ENCODE measurements around the gene RAD18. TPM values are rescaled to one million over a fixed set of nuclear protein-coding genes. Genes with fewer than 3 reads are reported as not detected.
A peak's percentile ranks its signal among the peaks of the same experiment; 100 is the strongest.

Gene RAD18
- total and polyA plus RNA-seq, 7 donors = 0.51 to 2.5 (median 2.2) TPM

DNA sequence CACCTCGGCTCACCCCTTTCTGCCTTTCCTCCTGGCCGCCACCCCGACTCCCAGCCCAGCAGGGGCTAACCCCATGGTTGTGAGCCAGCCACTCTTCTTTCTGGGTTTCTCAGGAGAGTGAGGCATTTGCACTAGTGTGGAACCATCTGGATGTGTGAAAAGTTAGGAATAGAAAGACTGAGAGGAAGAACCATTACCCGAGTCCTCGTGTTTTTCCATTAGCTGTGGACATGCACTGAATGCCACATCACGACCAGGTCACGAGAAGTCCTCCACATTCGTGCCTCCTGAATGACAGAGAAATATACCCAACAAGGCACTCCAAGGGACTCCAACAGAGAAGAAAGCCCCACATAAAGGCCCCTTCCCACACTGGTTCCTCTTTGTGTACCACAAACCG, 18.0 kb upstream of the RAD18 start:
- no peak overlapping the region for H3K27ac ChIP-seq
- peaks cover 8% of the 10 kb centered on the region for H3K9me3 ChIP-seq
- TF ChIP-seq CTCF (IDR thresholded peaks at IDR 0.05) = no peak
- 75 to 85% (median 85%) methylated on average over 9 of the region's 9 CpGs for WGBS, 3 donors
- intact Hi-C loops (cut with DNase I) = no loop called here
- no peak for ATAC-seq
- no peak for DNase-seq
- no peaks in the 10 kb centered on the region for H3K4me1 ChIP-seq
- H3K36me3 ChIP-seq (ENCODE audit: insufficient read depth in 1 of 2, low read depth in 1 of 2) = no peaks in the 10 kb centered on the region
- H3K4me3 ChIP-seq = no peak overlapping the region
- peaks cover 0 to 9% (median 6%) of the 10 kb centered on the region in 3 donors for H3K27me3 ChIP-seq (ENCODE audit: insufficient read depth in 3 of 3, low read length in 2 of 3)

- no peak overlapping the region for H3K27ac ChIP-seq
- TF ChIP-seq CTCF (IDR thresholded peaks at IDR 0.05) = no peak
- peaks cover 8% of the 10 kb centered on the region for H3K9me3 ChIP-seq
- no peaks in the 10 kb centered on the region for H3K4me1 ChIP-seq
- no peaks in the 10 kb centered on the region for H3K36me3 ChIP-seq (ENCODE audit: insufficient read depth in 1 of 2, low read depth in 1 of 2)
- H3K4me3 ChIP-seq = no peak overlapping the region
- DNase-seq (no peak), ATAC-seq (peak in 3 of 4 donors; percentile 42 to 61 (median 42))
- WGBS, 3 donors = 35 to 46% (median 42%) methylated on average over 6 of the region's 6 CpGs
- H3K27me3 ChIP-seq (ENCODE audit: insufficient read depth in 3 of 3, low read length in 2 of 3) = peaks cover 0 to 9% (median 6%) of the 10 kb centered on the region in 3 donors
- intact Hi-C loops (cut with DNase I) = no loop called here
Measured at GRCh38 chr3:8980756-8981257, 17.5 kb upstream of the RAD18 start.

DNA sequence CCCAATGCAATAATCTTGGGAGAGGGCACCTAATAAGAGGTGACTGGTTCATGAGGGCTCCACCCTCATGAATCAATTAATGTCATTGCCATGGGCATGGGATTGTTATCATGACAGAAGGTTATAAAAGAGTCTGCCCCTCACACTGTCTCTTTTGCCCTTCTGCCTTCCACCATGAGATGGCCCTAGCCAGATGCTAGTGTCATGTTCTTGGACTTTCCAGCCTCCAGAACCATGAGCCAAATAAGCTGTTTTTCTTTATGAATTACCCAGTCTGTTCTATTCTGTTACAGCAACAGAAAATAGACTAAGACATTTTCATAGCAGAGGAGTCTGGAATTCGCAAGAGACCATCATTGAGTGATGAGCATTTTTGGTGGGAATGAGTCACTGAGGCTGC, 16.0 kb upstream of the RAD18 start:
- WGBS, 3 donors = 91 to 96% (median 93%) methylated on average over 1 of the region's 1 CpG
- Histone ChIP-seq H3K4me1 (no peaks in the 10 kb centered on the region), H3K4me3 (no peak overlapping the region), H3K36me3 (ENCODE audit: insufficient read depth in 1 of 2, low read depth in 1 of 2) (no peaks in the 10 kb centered on the region), H3K27ac (no peak overlapping the region), H3K9me3 (peaks cover 8% of the 10 kb centered on the region), H3K27me3 (ENCODE audit: insufficient read depth in 3 of 3, low read length in 2 of 3) (peaks cover 0 to 9% (median 6%) of the 10 kb centered on the region in 3 donors)
- intact Hi-C loops (cut with DNase I) = no loop called here
- ATAC-seq = no peak
- TF ChIP-seq CTCF (IDR thresholded peaks at IDR 0.05) = no peak
- DNase-seq = no peak

- Histone ChIP-seq H3K9me3 (peaks cover 8% of the 10 kb centered on the region), H3K36me3 (ENCODE audit: insufficient read depth in 1 of 2, low read depth in 1 of 2) (no peaks in the 10 kb centered on the region), H3K4me1 (no peaks in the 10 kb centered on the region), H3K4me3 (no peak overlapping the region), H3K27me3 (ENCODE audit: insufficient read depth in 3 of 3, low read length in 2 of 3) (peaks cover 0 to 9% (median 6%) of the 10 kb centered on the region in 3 donors), H3K27ac (no peak overlapping the region)
- intact Hi-C loops (cut with DNase I) = no loop called here
- DNase-seq (no peak), ATAC-seq (no peak)
- 39 to 62% (median 61%) methylated on average over 3 of the region's 3 CpGs for WGBS, 3 donors
- no peak for TF ChIP-seq CTCF (IDR thresholded peaks at IDR 0.05)
Measured at GRCh38 chr3:8978551-8978950, 15.3 kb upstream of the RAD18 start.

DNA sequence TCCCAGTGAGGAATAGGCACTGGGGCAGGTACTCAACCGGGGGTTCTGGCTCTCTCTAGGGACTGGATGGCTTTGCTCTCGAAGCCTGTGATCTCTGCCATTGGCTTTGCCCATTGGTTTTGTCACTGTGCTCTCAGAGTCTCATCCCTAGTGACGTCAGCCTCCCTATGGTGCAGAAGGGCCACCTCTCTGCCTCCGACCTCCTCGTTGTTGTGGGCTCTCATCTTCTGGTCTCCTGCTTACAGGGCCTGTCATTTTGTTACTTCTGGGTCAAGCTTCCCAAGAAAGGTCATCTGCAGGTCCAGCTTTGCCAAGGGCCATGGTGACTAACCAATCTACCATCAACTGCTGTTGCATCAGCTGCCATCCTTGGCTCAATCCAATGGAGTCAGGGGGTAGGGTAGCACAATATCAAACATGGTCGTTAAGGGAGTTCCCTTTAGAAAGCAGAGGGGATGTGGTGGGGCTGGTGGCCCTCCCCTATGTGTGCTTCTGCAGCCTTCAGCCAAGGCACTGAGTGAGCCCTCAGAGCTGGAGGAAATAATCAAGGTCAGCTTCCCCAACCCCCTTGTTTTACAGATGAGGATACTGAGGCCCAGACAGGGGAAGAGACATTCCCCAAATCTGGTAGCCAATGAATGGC, 13.4 kb upstream of the RAD18 start:
- Histone ChIP-seq H3K9me3 (peaks cover 8% of the 10 kb centered on the region), H3K4me1 (no peaks in the 10 kb centered on the region), H3K27ac (no peak overlapping the region), H3K27me3 (ENCODE audit: insufficient read depth in 3 of 3, low read length in 2 of 3) (peaks cover 0 to 9% (median 6%) of the 10 kb centered on the region in 3 donors), H3K36me3 (ENCODE audit: insufficient read depth in 1 of 2, low read depth in 1 of 2) (no peaks in the 10 kb centered on the region), H3K4me3 (no peak overlapping the region)
- 77 to 83% (median 80%) methylated on average over 6 of the region's 6 CpGs for WGBS, 3 donors
- ATAC-seq (no peak), DNase-seq (no peak)
- intact Hi-C loops (cut with DNase I) = no loop called here
- TF ChIP-seq CTCF (IDR thresholded peaks at IDR 0.05) = no peak

Measured in psoas muscle (tissue), 8 donors.